ENCODE data around the gene ACTR3C.

- TF ChIP-seq STAT1 (IDR thresholded peaks at IDR 0.05; ENCODE audit: unreplicated experiment): no peak
- no peak for TF ChIP-seq POLR2AphosphoS5 (IDR thresholded peaks at IDR 0.05; ENCODE audit: low read depth)
- no peak for TF ChIP-seq EZH2 (IDR thresholded peaks at IDR 0.05; ENCODE audit: low read depth, unreplicated experiment)
- no peak for TF ChIP-seq CTCF (conservative IDR thresholded peaks at IDR 0.05; ENCODE audit: low read depth in 2 of 2)
- no peak for TF ChIP-seq NANOG (IDR thresholded peaks at IDR 0.05; ENCODE audit: borderline replicate concordance)
- TF ChIP-seq ETS1 (IDR thresholded peaks at IDR 0.05): no peak
- TF ChIP-seq CREB1 (CRISPR knock-in tag; IDR thresholded peaks at IDR 0.05; ENCODE audit: low read depth): no peak
Measured at GRCh38 chr7:150337659-150338081, 14.3 kb upstream of the ACTR3C start.
